Measurements from ENCODE around the gene SRRM2.

SRRM2 gene

GRCh38 chr16:2752850-2753732, 653 bp downstream of the SRRM2 start:
- DNase-seq = peak; percentile 89
- in situ Hi-C loops (cut with HindIII; ENCODE audit: low pct_ligation_motif_present, low pct_unique_long_range_greater_than_20kb, low sequenced_read_pairs) = no loop called here

- DNase-seq = peak; percentile 35
- in situ Hi-C loops (cut with HindIII; ENCODE audit: low pct_ligation_motif_present, low pct_unique_long_range_greater_than_20kb, low sequenced_read_pairs) = no loop called here
Observed at GRCh38 chr16:2753733-2754020, 1.2 kb downstream of the SRRM2 start.

GRCh38 chr16:2755158-2755557, 2.7 kb downstream of the SRRM2 start:
- in situ Hi-C loops (cut with HindIII; ENCODE audit: low pct_ligation_motif_present, low pct_unique_long_range_greater_than_20kb, low sequenced_read_pairs) = no loop called here

GRCh38 chr16:2756288-2757015, 4.0 kb downstream of the SRRM2 start:
- in situ Hi-C loops (cut with HindIII; ENCODE audit: low pct_ligation_motif_present, low pct_unique_long_range_greater_than_20kb, low sequenced_read_pairs) = no loop called here
- DNase-seq = no peak

More at GRCh38 chr16:2755158-2755557, 2.7 kb downstream of the SRRM2 start:
- DNase-seq = no peak

- no peak for DNase-seq
- in situ Hi-C loops (cut with HindIII; ENCODE audit: low pct_ligation_motif_present, low pct_unique_long_range_greater_than_20kb, low sequenced_read_pairs) = no loop called here
Observed at GRCh38 chr16:2757344-2757743, 4.9 kb downstream of the SRRM2 start.

GRCh38 chr16:2761472-2761871, 9.0 kb downstream of the SRRM2 start:
- in situ Hi-C loops (cut with HindIII; ENCODE audit: low pct_ligation_motif_present, low pct_unique_long_range_greater_than_20kb, low sequenced_read_pairs) = no loop called here
- DNase-seq = no peak

- no peak for DNase-seq
- in situ Hi-C loops (cut with HindIII; ENCODE audit: low pct_ligation_motif_present, low pct_unique_long_range_greater_than_20kb, low sequenced_read_pairs) = no loop called here
Observed at GRCh38 chr16:2761886-2762583, 9.6 kb downstream of the SRRM2 start.

- DNase-seq = no peak
- in situ Hi-C loops (cut with HindIII; ENCODE audit: low pct_ligation_motif_present, low pct_unique_long_range_greater_than_20kb, low sequenced_read_pairs) = no loop called here
Observed at GRCh38 chr16:2762711-2763110, 10.3 kb downstream of the SRRM2 start.

GRCh38 chr16:2763173-2763572, 10.7 kb downstream of the SRRM2 start:
- in situ Hi-C loops (cut with HindIII; ENCODE audit: low pct_ligation_motif_present, low pct_unique_long_range_greater_than_20kb, low sequenced_read_pairs) = no loop called here
- DNase-seq = no peak

- DNase-seq = no peak
- in situ Hi-C loops (cut with HindIII; ENCODE audit: low pct_ligation_motif_present, low pct_unique_long_range_greater_than_20kb, low sequenced_read_pairs) = no loop called here
Observed at GRCh38 chr16:2764718-2765117, 12.3 kb downstream of the SRRM2 start.

- no peak for DNase-seq
- in situ Hi-C loops (cut with HindIII; ENCODE audit: low pct_ligation_motif_present, low pct_unique_long_range_greater_than_20kb, low sequenced_read_pairs) = no loop called here
Observed at GRCh38 chr16:2765462-2766404, 13.3 kb downstream of the SRRM2 start.

GRCh38 chr16:2766430-2767139, 14.1 kb downstream of the SRRM2 start:
- in situ Hi-C loops (cut with HindIII; ENCODE audit: low pct_ligation_motif_present, low pct_unique_long_range_greater_than_20kb, low sequenced_read_pairs) = no loop called here
- DNase-seq = no peak

GRCh38 chr16:2767140-2767731, 14.8 kb downstream of the SRRM2 start:
- DNase-seq = no peak
- in situ Hi-C loops (cut with HindIII; ENCODE audit: low pct_ligation_motif_present, low pct_unique_long_range_greater_than_20kb, low sequenced_read_pairs) = no loop called here

- in situ Hi-C loops (cut with HindIII; ENCODE audit: low pct_ligation_motif_present, low pct_unique_long_range_greater_than_20kb, low sequenced_read_pairs) = no loop called here
- DNase-seq = no peak
Observed at GRCh38 chr16:2767891-2768290, 15.5 kb downstream of the SRRM2 start.

GRCh38 chr16:2768403-2769089, 16.1 kb downstream of the SRRM2 start:
- DNase-seq = no peak
- in situ Hi-C loops (cut with HindIII; ENCODE audit: low pct_ligation_motif_present, low pct_unique_long_range_greater_than_20kb, low sequenced_read_pairs) = no loop called here

GRCh38 chr16:2769100-2769529, 16.7 kb downstream of the SRRM2 start:
- in situ Hi-C loops (cut with HindIII; ENCODE audit: low pct_ligation_motif_present, low pct_unique_long_range_greater_than_20kb, low sequenced_read_pairs) = no loop called here
- no peak for DNase-seq

- no peak for DNase-seq
- in situ Hi-C loops (cut with HindIII; ENCODE audit: low pct_ligation_motif_present, low pct_unique_long_range_greater_than_20kb, low sequenced_read_pairs) = no loop called here
Observed at GRCh38 chr16:2769675-2770056, 17.2 kb downstream of the SRRM2 start.
